H1 (cell line): ENCODE measurements around the gene SRSF12. TPM values are rescaled to one million over a fixed set of nuclear protein-coding genes. Genes with fewer than 3 reads are reported as not detected.

ENCODE experiments used
- CHD7 ChIP-seq: fragments of 300-600 bp; sonication (generic); IDR thresholded peaks from 2 replicates; pipeline ENCODE4 v1.7.1; 2012; ENCODE audit warnings: low read length, moderate library complexity, mild to moderate bottlenecking, inconsistent platforms; ENCODE audit not compliant: insufficient replicate concordance
- polyA plus RNA-seq, 7 experiments: library from polyadenylated mRNA; depleted of rRNA in 3 of 7; stranded (reverse) in 5 of 7; unstranded in 2 of 7; fragments of >200 nt in 5 of 7; fragments of 200-250 nt in 2 of 7; gene quantifications; 1 replicate in 5 of 7; 2 replicates in 1 of 7; 4 replicates in 1 of 7; pipeline versions ENCODE4 v1.2.1 to v1.2.3, GENCODE V29; 2011 to 2013; ENCODE audit warnings: missing spikeins in 2 of 7, mixed read lengths in 2 of 7
- total RNA-seq: library from RNA; stranded (reverse); fragmentation: NEBNext Ultra II Directional; extraction: Animal tissue kit (Norgen Biotek cat#: 25700); gene quantifications from 2 replicates; pipeline ENCODE4 v1.2.1, GENCODE V29; 2021

The SRSF12 gene
- total and polyA plus RNA-seq, 2 of the 8 experiments (the other 6 are each of a cell fraction or from before 2014, with no cell fraction given): 2.6 to 4.2 TPM

GRCh38 chr6:89081129-89081422 lies 36.8 kb downstream of the SRSF12 start (continued):
- TF ChIP-seq CHD7: no peak
